GM12864 (cell line): ENCODE measurements around the gene CERS6.

ENCODE experiments used
- DNase-seq: peaks from one replicate; pipeline ENCODE4 v3.0.0-alpha.2; 2011; ENCODE audit warnings: low read depth
- H3K4me3 ChIP-seq: 2 replicates; pipeline ENCODE4 v1.5.1; 2011; ENCODE audit warnings: mild to moderate bottlenecking, low read depth, low read length, control low read depth
- TF ChIP-seq, protein P1 (sequence below): IDR thresholded peaks from 2 replicates; pipeline ENCODE4 v1.5.1; 2011; ENCODE audit warnings: low read depth, mild to moderate bottlenecking, moderate library complexity, low read length, control low read depth, inconsistent platforms; ENCODE audit errors: missing control alignments

Gene CERS6

DNA sequence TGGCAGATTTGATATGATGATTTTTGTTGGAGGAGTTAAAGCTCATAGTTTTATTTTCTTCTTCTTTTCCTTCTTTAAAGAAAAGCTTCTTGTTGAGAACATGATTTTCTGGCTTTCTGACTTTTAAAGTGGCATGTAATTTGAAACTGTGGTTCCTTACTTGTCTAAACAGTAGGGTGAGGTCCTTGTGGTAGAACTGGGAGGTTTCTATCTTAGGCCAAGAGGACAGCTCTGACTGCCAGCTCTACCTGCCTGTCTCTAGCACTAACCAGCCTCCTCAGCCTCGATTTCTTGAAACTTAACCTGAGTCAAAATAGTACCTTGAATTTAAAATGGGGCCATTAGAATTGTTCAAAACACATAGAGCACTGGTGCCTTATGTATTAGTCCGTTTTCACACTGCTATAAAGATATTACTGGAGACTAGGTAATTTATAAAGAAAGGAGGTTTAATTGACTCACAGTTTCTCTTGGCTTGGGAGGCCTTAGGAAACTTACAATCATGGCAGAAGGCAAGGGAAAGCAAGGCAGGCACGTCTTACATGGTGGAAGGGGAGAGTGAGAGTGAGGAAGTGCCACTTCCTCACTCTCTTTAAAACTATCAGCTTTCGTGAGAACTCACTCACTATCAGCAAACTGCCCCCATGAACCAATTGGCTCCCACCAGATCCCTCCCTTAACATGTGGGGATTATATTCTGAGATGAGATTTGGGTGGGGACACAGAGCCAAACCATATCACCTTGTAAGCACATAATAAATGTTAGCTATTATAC, 119.0 kb downstream of the CERS6 start:
- TF ChIP-seq, protein P1, sequence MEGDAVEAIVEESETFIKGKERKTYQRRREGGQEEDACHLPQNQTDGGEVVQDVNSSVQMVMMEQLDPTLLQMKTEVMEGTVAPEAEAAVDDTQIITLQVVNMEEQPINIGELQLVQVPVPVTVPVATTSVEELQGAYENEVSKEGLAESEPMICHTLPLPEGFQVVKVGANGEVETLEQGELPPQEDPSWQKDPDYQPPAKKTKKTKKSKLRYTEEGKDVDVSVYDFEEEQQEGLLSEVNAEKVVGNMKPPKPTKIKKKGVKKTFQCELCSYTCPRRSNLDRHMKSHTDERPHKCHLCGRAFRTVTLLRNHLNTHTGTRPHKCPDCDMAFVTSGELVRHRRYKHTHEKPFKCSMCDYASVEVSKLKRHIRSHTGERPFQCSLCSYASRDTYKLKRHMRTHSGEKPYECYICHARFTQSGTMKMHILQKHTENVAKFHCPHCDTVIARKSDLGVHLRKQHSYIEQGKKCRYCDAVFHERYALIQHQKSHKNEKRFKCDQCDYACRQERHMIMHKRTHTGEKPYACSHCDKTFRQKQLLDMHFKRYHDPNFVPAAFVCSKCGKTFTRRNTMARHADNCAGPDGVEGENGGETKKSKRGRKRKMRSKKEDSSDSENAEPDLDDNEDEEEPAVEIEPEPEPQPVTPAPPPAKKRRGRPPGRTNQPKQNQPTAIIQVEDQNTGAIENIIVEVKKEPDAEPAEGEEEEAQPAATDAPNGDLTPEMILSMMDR, result no peak
- H3K4me3 ChIP-seq, result no peak overlapping the region
- no peak for DNase-seq

DNA sequence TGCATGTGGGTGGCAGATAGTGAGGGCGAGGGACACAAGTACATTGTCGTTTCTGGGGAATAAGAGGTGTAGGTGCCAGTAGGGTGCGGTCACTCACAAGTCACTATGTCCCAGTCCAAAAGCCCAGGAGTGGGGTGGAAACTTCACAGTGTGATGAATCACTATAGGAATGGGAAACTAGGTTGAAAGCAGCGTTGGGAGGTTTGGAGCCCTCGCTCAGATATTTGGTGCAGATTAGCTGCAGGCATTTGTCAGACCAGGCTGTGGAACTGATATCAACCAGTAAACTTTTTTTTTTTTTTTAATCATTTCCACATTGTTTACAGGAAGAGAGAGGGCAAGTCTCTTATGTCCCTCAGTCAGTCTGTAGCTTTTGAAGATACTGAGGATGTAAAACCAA, 121.8 kb downstream of the CERS6 start:
- TF ChIP-seq, protein P1, result no peak
- no peak overlapping the region for H3K4me3 ChIP-seq
- no peak for DNase-seq

GRCh38 chr2:168583064-168583709, 127.1 kb downstream of the CERS6 start:
- no peak overlapping the region for H3K4me3 ChIP-seq
- TF ChIP-seq, protein P1, result no peak

DNA sequence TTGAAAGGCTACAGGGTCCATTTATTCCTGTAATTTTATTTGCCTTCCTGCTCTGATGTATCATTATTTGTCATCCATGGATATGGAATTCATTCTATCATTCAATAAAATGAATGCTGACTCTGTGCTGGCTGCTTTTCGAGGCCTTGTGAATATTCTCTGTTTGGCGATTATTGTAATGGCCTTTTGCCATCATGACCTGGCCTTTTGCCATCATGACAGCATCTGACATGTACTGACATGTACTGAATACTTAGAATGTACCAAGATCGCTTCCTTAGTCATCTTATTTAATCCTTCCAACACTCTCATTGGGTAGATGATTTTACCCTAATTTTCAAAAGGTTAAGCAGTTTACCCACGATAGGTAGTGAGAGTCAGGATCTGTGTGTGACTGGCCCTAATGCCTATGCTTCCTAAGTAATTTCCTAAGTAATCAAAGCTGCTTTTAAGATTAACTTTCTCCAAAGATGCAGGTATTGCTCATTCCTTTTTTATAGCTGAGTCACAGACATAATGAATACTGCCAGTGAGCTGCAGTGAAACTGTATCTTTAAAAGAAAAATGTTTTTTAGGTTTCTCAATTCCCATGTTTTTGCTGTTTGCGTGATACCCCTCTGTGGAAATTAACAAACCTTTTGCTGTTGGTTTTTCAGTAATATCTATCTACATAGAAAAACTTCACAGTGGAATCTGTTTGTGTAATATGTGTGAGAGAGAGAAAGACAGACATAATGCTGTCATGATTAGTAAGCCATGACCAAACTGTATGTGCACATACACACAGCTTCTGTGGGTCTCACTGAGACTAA, 127.8 kb downstream of the CERS6 start:
- TF ChIP-seq, protein P1, result no peak
- H3K4me3 ChIP-seq, result no peak overlapping the region
- no peak for DNase-seq

More at GRCh38 chr2:168583064-168583709, 127.1 kb downstream of the CERS6 start:
- no peak for DNase-seq

- DNase-seq, result no peak
- no peak overlapping the region for H3K4me3 ChIP-seq
Measured at GRCh38 chr2:168584911-168585310, 128.8 kb downstream of the CERS6 start.

DNA sequence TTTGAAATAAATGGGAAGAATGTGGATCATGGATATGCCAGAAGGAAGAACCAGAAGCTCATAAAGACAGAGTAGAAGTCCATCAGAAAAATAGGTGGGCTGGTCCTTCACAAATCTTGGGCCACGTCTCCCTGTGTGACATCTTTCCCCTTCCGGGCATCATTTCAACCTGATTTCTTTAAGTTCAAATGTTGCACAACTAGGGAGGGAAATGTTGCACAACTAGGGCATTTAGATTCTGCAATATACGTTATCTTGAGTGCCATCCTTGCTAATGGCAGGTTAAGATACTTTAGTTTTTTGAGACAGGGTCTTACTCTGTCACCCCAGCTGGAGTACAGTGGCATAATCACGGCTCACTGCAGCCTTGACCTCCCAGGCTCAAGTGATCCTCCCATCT, 129.6 kb downstream of the CERS6 start:
- TF ChIP-seq, protein P1, result no peak
- H3K4me3 ChIP-seq, result no peak overlapping the region
- DNase-seq, result no peak

More at GRCh38 chr2:168584911-168585310, 128.8 kb downstream of the CERS6 start:
- TF ChIP-seq, protein P1, result no peak
